Heart right ventricle (tissue), 16 donors: ENCODE measurements around the gene RYR3. TPM values are rescaled to one million over a fixed set of nuclear protein-coding genes. Genes with fewer than 3 reads are reported as not detected.

Source experiments
- ATAC-seq, 8 donors: fragments of 200-7000 bp; cut with Tn5 transposase; one replicate each; pipeline ENCODE4 v1.9.1; 2020; ENCODE audit warnings: mild to moderate bottlenecking in 8 of 8, moderate library complexity in 8 of 8, moderate number of reproducible peaks in 1 of 8
- DNase-seq, 2 donors: peaks; one replicate each; pipeline ENCODE4 v3.0.0-alpha.2; 2020
- H3K27ac ChIP-seq, 10 donors: fragments of 200-600 bp; sonication (generic) in 2 of 10; one replicate each; pipeline versions ENCODE4 v1.5.0 to v1.8.0; 2020 to 2022; ENCODE audit warnings: mild to moderate bottlenecking in 3 of 10
- H3K27me3 ChIP-seq, 7 donors: fragments of 200-600 bp; one replicate each; pipeline ENCODE4 v1.8.0; 2021 to 2022; ENCODE audit warnings: mild to moderate bottlenecking in 2 of 7
- H3K36me3 ChIP-seq, 9 donors: fragments of 200-600 bp; sonication (generic) in 1 of 9; one replicate each; pipeline versions ENCODE4 v1.5.0 to v1.8.0; 2020 to 2022; ENCODE audit warnings: mild to moderate bottlenecking in 2 of 9
- H3K4me1 ChIP-seq, 9 donors: fragments of 200-600 bp; sonication (generic) in 1 of 9; one replicate each; pipeline versions ENCODE4 v1.5.0 to v1.8.0; 2020 to 2022; ENCODE audit warnings: mild to moderate bottlenecking in 4 of 9
- H3K4me3 ChIP-seq, 10 donors: fragments of 200-600 bp; sonication (generic) in 2 of 10; one replicate each; pipeline versions ENCODE4 v1.5.0 to v1.8.0; 2020 to 2022; ENCODE audit warnings: mild to moderate bottlenecking in 7 of 10, moderate library complexity in 2 of 10
- H3K9me3 ChIP-seq, 11 donors: fragments of 200-600 bp in 10 of 11; sonication (generic) in 2 of 11; one replicate each; pipeline versions ENCODE4 v1.5.0 to v1.8.0; 2013 to 2022; ENCODE audit warnings: mild to moderate bottlenecking in 2 of 11, control low read depth in 1 of 11, moderate library complexity in 1 of 11
- WGBS, 2 donors: extraction: QIAGEN DNeasy Blood & Tissue Kit; methylation state at CpG; one replicate each; pipeline ENCODE4 v1.1.7; 2013; ENCODE audit warnings: inconsistent platforms in 1 of 2; 5-methylcytosine and 5-hydroxymethylcytosine counted together
- intact Hi-C, 10 donors: fragments of 100-400 bp; cut with DNase I; formaldehyde crosslinking; loops; one replicate each; pipeline versions ENCODE4 v1.11.1 to v1.14.2; 2022
- polyA plus RNA-seq, 2 donors: library from polyadenylated mRNA; stranded (reverse); fragments of 200-250 nt; gene quantifications; one replicate each; pipeline ENCODE4 v1.2.3, GENCODE V29; 2013
- total RNA-seq, 10 donors: library from RNA; stranded (reverse); fragmentation: NEBNext Ultra II Directional in 3 of 10; extraction: Animal tissue kit (Norgen Biotek cat#: 25700) in 3 of 10; gene quantifications; one replicate each; pipeline versions ENCODE4 v1.2.1 to v1.2.4, GENCODE V29; 2021 to 2023
- TF ChIP-seq, protein P1 (sequence below), 9 donors: fragments of 200-600 bp; sonication (generic) in 2 of 9; IDR thresholded peaks; one replicate each; pipeline versions ENCODE4 v1.5.0 to v1.8.0; 2021 to 2022; ENCODE audit warnings: antibody characterized with exemption in 9 of 9, mild to moderate bottlenecking in 5 of 9, moderate library complexity in 1 of 9
- donor health status: Arrhythmogenic right ventricular cardiomyopathy.
- donor health status: ischemic (EF 13 %, LVEDD 7.1; RV severe dilation, severe dysfunction).
- donor health status: healthy with polysubstance abuse.
- donor health status: DM: no; HTN: yes; CAD: no.
- donor health status: DM: no; HTN: no; CAD: no.
- donor health status: ischemic (EF 25% LVEDD 6.9; RV normal size, moderate dysfunction).
- donor health status: ischemic (EF 25% LVEDD 5.7; RV mildly dilated, moderate dysfunction).
- donor health status: healthy.
- donor health status: DM: yes; HTN: yes; CAD: no.
- donor health status: Ischemic cardiomyopathy.
- donor health status: ischemic (EF 35%, LVEDD 5.7; RV mildly dilated, moderate dysfunction).
- donor health status: nonischemic (EF 11% LVEDD 7.7; RV severe dilation, severe dysfunction).
- donor health status: DM: yes; HTN: yes; CAD: no.
- donor health status: PGD.
- donor health status: ischemic (EF 29% LVEDD 5.4; RV normal size, mild dysfunction).
- donor health status: nonischemic (EF 23%, LVEDD 6.1; RV moderate dilation, normal function).

Gene RYR3
- total and polyA plus RNA-seq, 12 donors: 0.02 to 1.00 (median 0.13) TPM; not detected in 2

DNA sequence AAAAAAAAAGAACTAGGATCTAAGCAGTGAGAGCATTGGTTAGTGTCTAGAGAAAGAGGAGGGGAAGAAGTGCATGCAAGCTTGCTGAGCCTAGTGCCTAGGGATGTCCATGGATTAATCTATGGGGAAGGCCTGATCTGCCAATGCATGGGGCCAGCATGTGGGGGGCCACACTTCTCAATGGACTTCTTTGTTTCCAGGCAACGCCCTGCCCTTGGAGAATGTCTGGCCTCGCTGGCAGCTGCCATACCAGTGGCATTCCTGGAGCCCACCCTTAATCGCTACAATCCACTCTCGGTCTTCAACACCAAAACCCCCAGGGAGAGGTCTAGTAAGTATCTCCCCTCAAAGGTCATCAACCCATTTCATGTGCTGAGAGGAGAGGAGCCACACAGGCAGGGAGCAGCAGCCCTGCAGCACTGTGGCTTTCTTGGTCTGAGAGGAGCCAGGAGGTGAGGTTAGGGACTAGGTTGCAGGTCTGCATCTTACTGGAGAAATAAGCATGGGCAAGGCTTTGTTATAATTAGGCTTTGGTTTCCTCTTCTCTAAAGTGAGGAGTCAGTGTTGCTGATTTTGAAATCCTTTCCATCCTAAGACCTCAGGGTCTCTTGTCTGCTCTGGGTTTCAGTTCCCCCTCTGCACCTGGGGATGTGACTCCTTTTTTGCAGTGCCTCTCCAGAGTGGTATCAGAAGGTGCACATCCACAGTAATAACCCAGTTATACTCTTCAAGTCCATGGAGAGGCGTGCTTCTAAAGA lies 469.4 kb downstream of the RYR3 start:
- Histone ChIP-seq H3K4me1 (no peaks in the 10 kb centered on the region), H3K4me3 (no peak overlapping the region), H3K36me3 (no peaks in the 10 kb centered on the region), H3K27me3 (peaks cover 0 to 11% (median 0%) of the 10 kb centered on the region in 7 donors), H3K27ac (no peak overlapping the region), H3K9me3 (no peaks in the 10 kb centered on the region)
- TF ChIP-seq, protein P1, sequence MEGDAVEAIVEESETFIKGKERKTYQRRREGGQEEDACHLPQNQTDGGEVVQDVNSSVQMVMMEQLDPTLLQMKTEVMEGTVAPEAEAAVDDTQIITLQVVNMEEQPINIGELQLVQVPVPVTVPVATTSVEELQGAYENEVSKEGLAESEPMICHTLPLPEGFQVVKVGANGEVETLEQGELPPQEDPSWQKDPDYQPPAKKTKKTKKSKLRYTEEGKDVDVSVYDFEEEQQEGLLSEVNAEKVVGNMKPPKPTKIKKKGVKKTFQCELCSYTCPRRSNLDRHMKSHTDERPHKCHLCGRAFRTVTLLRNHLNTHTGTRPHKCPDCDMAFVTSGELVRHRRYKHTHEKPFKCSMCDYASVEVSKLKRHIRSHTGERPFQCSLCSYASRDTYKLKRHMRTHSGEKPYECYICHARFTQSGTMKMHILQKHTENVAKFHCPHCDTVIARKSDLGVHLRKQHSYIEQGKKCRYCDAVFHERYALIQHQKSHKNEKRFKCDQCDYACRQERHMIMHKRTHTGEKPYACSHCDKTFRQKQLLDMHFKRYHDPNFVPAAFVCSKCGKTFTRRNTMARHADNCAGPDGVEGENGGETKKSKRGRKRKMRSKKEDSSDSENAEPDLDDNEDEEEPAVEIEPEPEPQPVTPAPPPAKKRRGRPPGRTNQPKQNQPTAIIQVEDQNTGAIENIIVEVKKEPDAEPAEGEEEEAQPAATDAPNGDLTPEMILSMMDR (IDR thresholded peaks at IDR 0.05): no peak
- no peak for DNase-seq
- intact Hi-C loops: no loop called here
- WGBS, 2 donors: 86 to 89% methylated on average over 5 of the region's 5 CpGs
- ATAC-seq: no peak

DNA sequence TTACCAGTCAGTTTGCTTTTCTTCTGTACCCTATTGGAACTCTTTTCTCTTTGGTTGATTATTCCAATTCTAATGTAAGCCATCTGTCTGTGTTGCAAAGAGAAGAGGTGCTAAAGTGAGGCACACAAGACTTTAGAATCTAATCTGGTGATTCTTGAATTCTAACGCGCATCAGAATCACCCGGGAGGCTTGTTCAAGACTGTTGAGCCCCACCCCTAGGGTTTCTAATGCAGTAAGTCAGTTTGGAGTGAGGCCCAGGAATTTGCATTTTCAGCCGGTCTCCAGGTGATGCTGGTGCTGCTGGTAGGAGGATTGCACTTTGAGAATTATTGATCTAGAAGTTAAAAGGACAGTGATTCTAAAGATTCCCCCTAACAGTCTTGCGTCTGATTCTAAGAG lies 472.2 kb downstream of the RYR3 start:
- Histone ChIP-seq H3K27me3 (peaks cover 0 to 3% (median 0%) of the 10 kb centered on the region in 7 donors), H3K9me3 (no peaks in the 10 kb centered on the region), H3K36me3 (no peaks in the 10 kb centered on the region), H3K4me3 (no peak overlapping the region), H3K4me1 (no peaks in the 10 kb centered on the region), H3K27ac (no peak overlapping the region)
- DNase-seq: no peak
- TF ChIP-seq, protein P1 (IDR thresholded peaks at IDR 0.05): no peak
- WGBS, 2 donors: 70 to 76% methylated on average over 5 of the region's 5 CpGs
- ATAC-seq: no peak
- intact Hi-C loops: no loop called here

DNA sequence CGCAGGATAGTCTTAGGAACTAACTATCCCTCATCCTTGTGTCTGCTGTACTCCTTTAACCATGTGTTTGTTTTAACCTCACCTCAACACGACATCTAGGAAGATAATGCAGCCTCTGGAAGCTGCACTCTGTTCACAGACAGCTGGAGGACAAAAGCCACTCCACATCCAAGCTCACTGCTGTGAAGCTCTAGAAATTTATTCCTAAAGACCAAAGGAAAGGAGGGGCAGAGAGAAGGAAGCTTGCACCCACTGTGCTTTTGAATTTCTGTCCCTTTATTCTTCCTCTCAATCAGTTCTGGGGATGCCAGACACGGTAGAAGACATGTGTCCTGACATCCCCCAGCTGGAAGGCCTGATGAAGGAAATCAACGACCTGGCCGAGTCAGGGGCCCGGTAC lies 474.6 kb downstream of the RYR3 start:
- ATAC-seq (no peak), DNase-seq (no peak)
- Histone ChIP-seq H3K9me3 (no peaks in the 10 kb centered on the region), H3K27me3 (peaks cover 0 to 4% (median 0%) of the 10 kb centered on the region in 7 donors), H3K36me3 (no peaks in the 10 kb centered on the region), H3K4me3 (no peak overlapping the region), H3K27ac (no peak overlapping the region), H3K4me1 (no peaks in the 10 kb centered on the region)
- WGBS, 2 donors: 55 to 60% methylated on average over 6 of the region's 6 CpGs
- intact Hi-C loops: no loop called here
- TF ChIP-seq, protein P1 (IDR thresholded peaks at IDR 0.05): no peak

DNA sequence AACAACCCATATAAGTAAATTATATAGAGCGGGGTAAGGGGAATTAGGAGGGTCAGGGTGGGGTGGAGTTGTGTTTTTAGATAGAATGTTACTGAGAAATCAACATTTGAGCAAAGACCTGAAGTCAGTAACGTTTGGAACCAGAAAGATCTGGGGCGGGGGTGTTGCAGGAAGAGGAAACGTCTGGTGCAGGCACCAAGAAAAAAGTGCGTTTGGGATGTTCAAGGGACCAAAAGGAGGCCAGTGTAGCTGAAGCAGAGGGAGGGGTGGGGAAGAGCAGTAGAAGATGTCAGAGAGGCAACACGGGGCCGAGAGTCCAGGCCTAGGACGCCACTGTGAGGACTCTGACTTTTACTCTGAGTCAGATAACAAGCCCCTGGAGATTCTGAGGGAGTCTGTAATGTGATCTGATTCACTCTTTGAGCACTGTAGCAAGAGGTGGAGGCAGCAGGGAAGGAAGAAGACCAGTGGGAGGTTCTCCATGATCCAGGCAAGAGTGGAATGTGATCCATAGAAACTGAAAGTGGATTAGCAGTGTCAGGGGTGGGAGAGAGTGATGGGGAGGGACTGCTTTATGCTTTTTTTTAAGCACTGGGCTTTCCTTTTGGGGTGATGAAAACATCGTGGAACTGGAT lies 478.3 kb downstream of the RYR3 start:
- Histone ChIP-seq H3K9me3 (no peaks in the 10 kb centered on the region), H3K4me1 (no peaks in the 10 kb centered on the region), H3K36me3 (no peaks in the 10 kb centered on the region), H3K4me3 (no peak overlapping the region), H3K27me3 (peaks cover 0 to 4% (median 0%) of the 10 kb centered on the region in 7 donors), H3K27ac (no peak overlapping the region)
- DNase-seq (no peak), ATAC-seq (peak in 1 of 8 donors; percentile 58)
- WGBS, 2 donors: 23 to 30% methylated on average over 9 of the region's 9 CpGs
- intact Hi-C loops: no loop called here
- TF ChIP-seq, protein P1 (IDR thresholded peaks at IDR 0.05): no peak
